Measurements from ENCODE around the gene KRT14.
A peak's percentile ranks its signal among the peaks of the same experiment; 100 is the strongest.
"Not testable (repeated sequence)": the region's sequence is repeated elsewhere in the genome, so short reads cannot be mapped to it uniquely, and the experiment has no call there.

The KRT14 gene

GRCh38 chr17:41628621-41629255 lies 42.0 kb upstream of the KRT14 start:
- peak overlapping the region; percentile 24 for H2BK5ac ChIP-seq (ENCODE audit: low read length)
- peaks cover 0 to 11% of the 10 kb centered on the region in 2 donors for H3K4me1 ChIP-seq (ENCODE audit: control insufficient read depth in 2 of 2, insufficient read depth in 1 of 2, low read depth in 1 of 2, low read length in 2 of 2)
- peak overlapping the region; percentile 91 for H2BK15ac ChIP-seq (ENCODE audit: low read length)
- not testable (repeated sequence) for H3K9ac ChIP-seq (ENCODE audit: low read depth, low read length, poor library complexity); H2AK5ac ChIP-seq (ENCODE audit: low read depth, low read length); H3K27ac ChIP-seq (replicated peaks; ENCODE audit: low read length); H2BK12ac ChIP-seq (ENCODE audit: low read length); H2AFZ ChIP-seq (ENCODE audit: low read length); H3K27me3 ChIP-seq (ENCODE audit: control insufficient read depth in 3 of 3, insufficient read depth in 3 of 3, low read depth in 1 of 3, low read length in 3 of 3); H3K14ac ChIP-seq (ENCODE audit: low read length); DNase-seq (ENCODE audit: low spot score); H3K4me2 ChIP-seq (ENCODE audit: insufficient read depth, low read length, poor library complexity, severe bottlenecking); H4K91ac ChIP-seq (ENCODE audit: low read depth, low read length, poor library complexity); H2BK120ac ChIP-seq (ENCODE audit: low read depth, low read length); H3K36me3 ChIP-seq (replicated peaks in 1 of 2; ENCODE audit: control insufficient read depth in 2 of 2, insufficient read depth in 2 of 2, low read length in 2 of 2); H3K4me3 ChIP-seq (ENCODE audit: low read length in 2 of 2); H3K9me3 ChIP-seq (replicated peaks in 1 of 2; ENCODE audit: control insufficient read depth in 2 of 2, insufficient read depth in 1 of 2, low read depth in 1 of 2, low read length in 2 of 2); H3K79me1 ChIP-seq (ENCODE audit: low read depth, low read length); H3K4ac ChIP-seq (ENCODE audit: low read length); H4K8ac ChIP-seq (ENCODE audit: low read depth, low read length)
- H3K23ac ChIP-seq (ENCODE audit: low read depth, low read length, poor library complexity): peak overlapping the region; percentile 25
- no CpG with 5 or more reads among the region's 11 CpGs for WGBS, 2 donors (ENCODE audit: extremely low coverage in 2 of 2, insufficient read length in 2 of 2, insufficient replicate concordance in 1 of 2)
- H3K18ac ChIP-seq (ENCODE audit: low read length): peak overlapping the region; percentile 48

DNA sequence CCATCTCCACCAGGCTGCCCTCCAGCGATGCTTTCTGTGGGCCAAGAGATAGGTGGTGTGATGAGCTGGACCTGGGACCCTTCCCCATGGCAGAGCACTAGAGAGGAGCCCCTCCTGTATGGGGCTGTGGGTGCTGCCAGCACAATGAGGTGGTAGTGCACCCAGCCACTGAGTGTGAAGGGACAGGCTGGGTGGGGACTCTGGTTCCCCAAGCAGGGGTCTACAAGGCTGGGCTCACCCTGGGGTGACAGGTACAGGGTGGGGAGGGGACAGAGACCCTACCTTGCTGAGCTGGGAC lies 41.3 kb upstream of the KRT14 start:
- Histone ChIP-seq H3K23ac (ENCODE audit: low read depth, low read length, poor library complexity) (peak overlapping the region; percentile 85), H2AK5ac (ENCODE audit: low read depth, low read length) (peak overlapping the region; percentile 84), H3K9ac (ENCODE audit: low read depth, low read length, poor library complexity) (peak overlapping the region; percentile 77), H3K18ac (ENCODE audit: low read length) (peak overlapping the region; percentile 80), H2BK15ac (ENCODE audit: low read length) (peak overlapping the region; percentile 67), H3K14ac (ENCODE audit: low read length) (peak overlapping the region; percentile 38), H3K4ac (ENCODE audit: low read length) (peak overlapping the region; percentile 93), H2BK5ac (ENCODE audit: low read length) (peak overlapping the region; percentile 24)
- H4K91ac ChIP-seq (ENCODE audit: low read depth, low read length, poor library complexity); H3K4me1 ChIP-seq (ENCODE audit: control insufficient read depth in 2 of 2, insufficient read depth in 1 of 2, low read depth in 1 of 2, low read length in 2 of 2); H4K8ac ChIP-seq (ENCODE audit: low read depth, low read length); H3K9me3 ChIP-seq (replicated peaks in 1 of 2; ENCODE audit: control insufficient read depth in 2 of 2, insufficient read depth in 1 of 2, low read depth in 1 of 2, low read length in 2 of 2); H3K27ac ChIP-seq (replicated peaks; ENCODE audit: low read length); H2BK12ac ChIP-seq (ENCODE audit: low read length); H3K27me3 ChIP-seq (ENCODE audit: control insufficient read depth in 3 of 3, insufficient read depth in 3 of 3, low read depth in 1 of 3, low read length in 3 of 3); H3K79me1 ChIP-seq (ENCODE audit: low read depth, low read length); H3K4me2 ChIP-seq (ENCODE audit: insufficient read depth, low read length, poor library complexity, severe bottlenecking); DNase-seq (ENCODE audit: low spot score); H2AFZ ChIP-seq (ENCODE audit: low read length); H3K36me3 ChIP-seq (replicated peaks in 1 of 2; ENCODE audit: control insufficient read depth in 2 of 2, insufficient read depth in 2 of 2, low read length in 2 of 2); H3K4me3 ChIP-seq (ENCODE audit: low read length in 2 of 2); H2BK120ac ChIP-seq (ENCODE audit: low read depth, low read length): not testable (repeated sequence)
- no CpG with 5 or more reads among the region's 1 CpG for WGBS, 2 donors (ENCODE audit: extremely low coverage in 2 of 2, insufficient read length in 2 of 2, insufficient replicate concordance in 1 of 2)

DNA sequence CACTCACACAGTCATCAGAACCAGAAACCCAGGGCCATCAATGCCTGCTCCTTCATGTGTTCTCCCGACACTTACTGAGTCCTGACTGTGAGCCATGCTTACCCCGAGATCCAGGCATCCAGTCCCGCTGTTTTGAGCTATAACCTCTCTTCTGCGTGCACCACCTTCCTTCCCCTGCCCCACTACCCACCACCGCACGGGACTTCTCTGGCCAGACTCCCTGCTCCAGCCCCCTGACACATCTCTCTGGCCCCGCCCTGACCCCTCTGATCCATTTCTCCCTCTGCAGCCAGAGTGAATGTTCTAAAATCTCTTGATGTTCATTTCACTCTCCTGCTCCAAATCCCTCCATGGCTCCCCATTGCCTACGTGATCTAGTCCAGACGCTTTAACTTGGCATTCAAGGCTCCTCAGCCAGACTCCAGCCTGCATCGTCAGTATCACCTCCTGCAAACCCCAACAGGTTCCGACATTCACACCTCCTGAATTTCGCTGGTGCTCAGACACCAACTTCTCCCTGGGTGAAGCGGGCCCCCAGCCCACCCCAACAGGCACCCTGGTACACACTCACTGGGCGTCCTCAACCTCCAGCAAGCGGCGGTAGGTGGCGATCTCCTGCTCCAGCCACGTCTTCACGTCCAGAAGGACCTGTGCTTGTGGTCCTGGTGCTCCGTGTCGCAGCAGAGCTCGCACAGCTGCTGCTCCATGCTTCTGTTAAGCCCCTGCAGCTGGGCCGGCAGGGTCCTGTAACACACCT lies 40.8 kb upstream of the KRT14 start:
- peaks cover 0 to 3% of the 10 kb centered on the region in 2 donors for H3K9me3 ChIP-seq (replicated peaks in 1 of 2; ENCODE audit: control insufficient read depth in 2 of 2, insufficient read depth in 1 of 2, low read depth in 1 of 2, low read length in 2 of 2)
- H2BK15ac ChIP-seq (ENCODE audit: low read length): peak overlapping the region; percentile 67
- H3K27me3 ChIP-seq (ENCODE audit: control insufficient read depth in 3 of 3, insufficient read depth in 3 of 3, low read depth in 1 of 3, low read length in 3 of 3): peaks cover 0 to 4% (median 2%) of the 10 kb centered on the region in 3 experiments
- H2AFZ ChIP-seq (ENCODE audit: low read length): no peak overlapping the region
- H3K36me3 ChIP-seq (replicated peaks in 1 of 2; ENCODE audit: control insufficient read depth in 2 of 2, insufficient read depth in 2 of 2, low read length in 2 of 2): peaks cover 0 to 2% of the 10 kb centered on the region in 2 donors
- peak overlapping the region; percentile 77 for H3K9ac ChIP-seq (ENCODE audit: low read depth, low read length, poor library complexity)
- peaks cover 2% of the 10 kb centered on the region for H3K79me1 ChIP-seq (ENCODE audit: low read depth, low read length)
- no peak overlapping the region for H4K8ac ChIP-seq (ENCODE audit: low read depth, low read length)
- H3K4me2 ChIP-seq (ENCODE audit: insufficient read depth, low read length, poor library complexity, severe bottlenecking): no peak overlapping the region
- no peak overlapping the region for H2BK120ac ChIP-seq (ENCODE audit: low read depth, low read length)
- WGBS, 2 donors (ENCODE audit: extremely low coverage in 2 of 2, insufficient read length in 2 of 2, insufficient replicate concordance in 1 of 2): no CpG with 5 or more reads among the region's 23 CpGs
- peak overlapping the region; percentile 80 for H3K18ac ChIP-seq (ENCODE audit: low read length)
- no peak overlapping the region for H3K4me3 ChIP-seq (ENCODE audit: low read length in 2 of 2)
- H2AK5ac ChIP-seq (ENCODE audit: low read depth, low read length): peak overlapping the region; percentile 84
- no peak for DNase-seq (ENCODE audit: low spot score)
- no peak overlapping the region for H3K27ac ChIP-seq (replicated peaks; ENCODE audit: low read length)
- H3K23ac ChIP-seq (ENCODE audit: low read depth, low read length, poor library complexity): peak overlapping the region; percentile 85
- H3K4ac ChIP-seq (ENCODE audit: low read length): peak overlapping the region; percentile 93
- H2BK5ac ChIP-seq (ENCODE audit: low read length): peak overlapping the region; percentile 24
- H3K14ac ChIP-seq (ENCODE audit: low read length): peak overlapping the region; percentile 38
- H4K91ac ChIP-seq (ENCODE audit: low read depth, low read length, poor library complexity): peak overlapping the region; percentile 53
- peaks cover 0 to 10% of the 10 kb centered on the region in 2 donors for H3K4me1 ChIP-seq (ENCODE audit: control insufficient read depth in 2 of 2, insufficient read depth in 1 of 2, low read depth in 1 of 2, low read length in 2 of 2)
- H2BK12ac ChIP-seq (ENCODE audit: low read length): no peak overlapping the region

GRCh38 chr17:41626914-41627295 lies 40.2 kb upstream of the KRT14 start:
- not testable (repeated sequence) for H3K4me3 ChIP-seq (ENCODE audit: low read length in 2 of 2); H2BK120ac ChIP-seq (ENCODE audit: low read depth, low read length); H3K27ac ChIP-seq (replicated peaks; ENCODE audit: low read length); H3K4me1 ChIP-seq (ENCODE audit: control insufficient read depth in 2 of 2, insufficient read depth in 1 of 2, low read depth in 1 of 2, low read length in 2 of 2); H2AFZ ChIP-seq (ENCODE audit: low read length); H4K8ac ChIP-seq (ENCODE audit: low read depth, low read length); DNase-seq (ENCODE audit: low spot score); H2AK5ac ChIP-seq (ENCODE audit: low read depth, low read length); H3K18ac ChIP-seq (ENCODE audit: low read length); H3K79me1 ChIP-seq (ENCODE audit: low read depth, low read length); H3K23ac ChIP-seq (ENCODE audit: low read depth, low read length, poor library complexity); H3K36me3 ChIP-seq (replicated peaks in 1 of 2; ENCODE audit: control insufficient read depth in 2 of 2, insufficient read depth in 2 of 2, low read length in 2 of 2); H3K4ac ChIP-seq (ENCODE audit: low read length); H3K9ac ChIP-seq (ENCODE audit: low read depth, low read length, poor library complexity); H2BK5ac ChIP-seq (ENCODE audit: low read length); H2BK15ac ChIP-seq (ENCODE audit: low read length); H3K4me2 ChIP-seq (ENCODE audit: insufficient read depth, low read length, poor library complexity, severe bottlenecking); H3K9me3 ChIP-seq (replicated peaks in 1 of 2; ENCODE audit: control insufficient read depth in 2 of 2, insufficient read depth in 1 of 2, low read depth in 1 of 2, low read length in 2 of 2); H3K27me3 ChIP-seq (ENCODE audit: control insufficient read depth in 3 of 3, insufficient read depth in 3 of 3, low read depth in 1 of 3, low read length in 3 of 3); H2BK12ac ChIP-seq (ENCODE audit: low read length); H4K91ac ChIP-seq (ENCODE audit: low read depth, low read length, poor library complexity)
- H3K14ac ChIP-seq (ENCODE audit: low read length): peak overlapping the region; percentile 38
- WGBS, 2 donors (ENCODE audit: extremely low coverage in 2 of 2, insufficient read length in 2 of 2, insufficient replicate concordance in 1 of 2): no CpG with 5 or more reads among the region's 5 CpGs

Data from neuronal stem cell (in vitro differentiated cells).